Measurements from ENCODE around the gene PDZK1IP1. TPM values are rescaled to one million over a fixed set of nuclear protein-coding genes. Genes with fewer than 3 reads are reported as not detected.
"Not testable (repeated sequence)": the region's sequence is repeated elsewhere in the genome, so short reads cannot be mapped to it uniquely, and the experiment has no call there.

The PDZK1IP1 gene
- total RNA-seq, 1 experiment from 2014 or later: not detected

- Histone ChIP-seq H3K4me1 (ENCODE audit: insufficient read depth, low read length, poor library complexity, severe bottlenecking) (no peaks in the 10 kb centered on the region), H3K27me3 (replicated peaks; ENCODE audit: insufficient read depth, low read depth, low read length, poor library complexity) (peaks cover 13% of the 10 kb centered on the region), H3K36me3 (ENCODE audit: insufficient read depth, low read length, poor library complexity, severe bottlenecking) (no peaks in the 10 kb centered on the region), H3K27ac (ENCODE audit: low read depth, low read length, poor library complexity, severe bottlenecking) (no peak overlapping the region), H3K9me3 (ENCODE audit: low read depth, low read length, poor library complexity, severe bottlenecking) (no peaks in the 10 kb centered on the region), H3K4me3 (ENCODE audit: low read depth, low read length, poor library complexity, severe bottlenecking) (no peak overlapping the region)
- TF ChIP-seq EZH2 (IDR thresholded peaks at IDR 0.05; ENCODE audit: borderline replicate concordance, low read depth, low read length, poor library complexity, severe bottlenecking): no peak
- TF ChIP-seq, protein P1, sequence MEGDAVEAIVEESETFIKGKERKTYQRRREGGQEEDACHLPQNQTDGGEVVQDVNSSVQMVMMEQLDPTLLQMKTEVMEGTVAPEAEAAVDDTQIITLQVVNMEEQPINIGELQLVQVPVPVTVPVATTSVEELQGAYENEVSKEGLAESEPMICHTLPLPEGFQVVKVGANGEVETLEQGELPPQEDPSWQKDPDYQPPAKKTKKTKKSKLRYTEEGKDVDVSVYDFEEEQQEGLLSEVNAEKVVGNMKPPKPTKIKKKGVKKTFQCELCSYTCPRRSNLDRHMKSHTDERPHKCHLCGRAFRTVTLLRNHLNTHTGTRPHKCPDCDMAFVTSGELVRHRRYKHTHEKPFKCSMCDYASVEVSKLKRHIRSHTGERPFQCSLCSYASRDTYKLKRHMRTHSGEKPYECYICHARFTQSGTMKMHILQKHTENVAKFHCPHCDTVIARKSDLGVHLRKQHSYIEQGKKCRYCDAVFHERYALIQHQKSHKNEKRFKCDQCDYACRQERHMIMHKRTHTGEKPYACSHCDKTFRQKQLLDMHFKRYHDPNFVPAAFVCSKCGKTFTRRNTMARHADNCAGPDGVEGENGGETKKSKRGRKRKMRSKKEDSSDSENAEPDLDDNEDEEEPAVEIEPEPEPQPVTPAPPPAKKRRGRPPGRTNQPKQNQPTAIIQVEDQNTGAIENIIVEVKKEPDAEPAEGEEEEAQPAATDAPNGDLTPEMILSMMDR (conservative IDR thresholded peaks at IDR 0.05; ENCODE audit: low read depth, low read length): no peak
- intact Hi-C loops (cut with micrococcal nuclease; ENCODE audit: unreplicated experiment): loop anchor here (5.0 kb wide), 2 partner anchors 228 to 518 kb away; no protein-coding TSS in a partner anchor
- CTCF ChIA-PET: interaction anchor here (0.6 kb wide), 1 partner anchor 205 kb away, joined by 6 read pairs; no protein-coding TSS in a partner anchor
- POLR2A ChIA-PET (ENCODE audit: low non-redundant PET): no interaction called here
- no peak for DNase-seq (ENCODE audit: low spot score)
- no TSS peak for BruUV-seq (replicated peaks)
Measured at GRCh38 chr1:47194311-47194710, 4.5 kb upstream of the PDZK1IP1 start.

GRCh38 chr1:47193496-47193895, 3.7 kb upstream of the PDZK1IP1 start:
- intact Hi-C loops (cut with micrococcal nuclease; ENCODE audit: unreplicated experiment): loop anchor here (2.0 to 5.0 kb wide), 3 partner anchors 69 to 519 kb away; no protein-coding TSS in a partner anchor

GRCh38 chr1:47192458-47193384, 2.9 kb upstream of the PDZK1IP1 start:
- DNase-seq (ENCODE audit: low spot score): peak; percentile 73
- H3K36me3 ChIP-seq (ENCODE audit: insufficient read depth, low read length, poor library complexity, severe bottlenecking): no peaks in the 10 kb centered on the region
- no peaks in the 10 kb centered on the region for H3K27me3 ChIP-seq (replicated peaks; ENCODE audit: insufficient read depth, low read depth, low read length, poor library complexity)

More at GRCh38 chr1:47193496-47193895, 3.7 kb upstream of the PDZK1IP1 start:
- BruUV-seq (replicated peaks); H3K27ac ChIP-seq (ENCODE audit: low read depth, low read length, poor library complexity, severe bottlenecking); POLR2A ChIA-PET (ENCODE audit: low non-redundant PET); H3K4me3 ChIP-seq (ENCODE audit: low read depth, low read length, poor library complexity, severe bottlenecking); H3K9me3 ChIP-seq (ENCODE audit: low read depth, low read length, poor library complexity, severe bottlenecking); H3K27me3 ChIP-seq (replicated peaks; ENCODE audit: insufficient read depth, low read depth, low read length, poor library complexity); H3K36me3 ChIP-seq (ENCODE audit: insufficient read depth, low read length, poor library complexity, severe bottlenecking); DNase-seq (ENCODE audit: low spot score); H3K4me1 ChIP-seq (ENCODE audit: insufficient read depth, low read length, poor library complexity, severe bottlenecking): not testable (repeated sequence)
- CTCF ChIA-PET: interaction anchor here (0.6 to 1.7 kb wide), 4 partner anchors 11 to 532 kb away, joined by 3 to 5 read pairs (median 4); no protein-coding TSS in a partner anchor

More at GRCh38 chr1:47192458-47193384, 2.9 kb upstream of the PDZK1IP1 start:
- POLR2A ChIA-PET (ENCODE audit: low non-redundant PET): no interaction called here
- CTCF ChIA-PET: interaction anchor here (0.6 to 1.7 kb wide), 5 partner anchors 10 to 533 kb away, joined by 3 to 5 read pairs (median 4); partner anchors contain the start of gene STIL
- Histone ChIP-seq H3K9me3 (ENCODE audit: low read depth, low read length, poor library complexity, severe bottlenecking) (no peaks in the 10 kb centered on the region), H3K4me3 (ENCODE audit: low read depth, low read length, poor library complexity, severe bottlenecking) (no peak overlapping the region), H3K27ac (ENCODE audit: low read depth, low read length, poor library complexity, severe bottlenecking) (no peak overlapping the region), H3K4me1 (ENCODE audit: insufficient read depth, low read length, poor library complexity, severe bottlenecking) (no peaks in the 10 kb centered on the region)
- no peak for TF ChIP-seq EZH2 (IDR thresholded peaks at IDR 0.05; ENCODE audit: borderline replicate concordance, low read depth, low read length, poor library complexity, severe bottlenecking)
- TF ChIP-seq, protein P1 (conservative IDR thresholded peaks at IDR 0.05; ENCODE audit: low read depth, low read length): peak; percentile 97
- no TSS peak for BruUV-seq (replicated peaks)
- intact Hi-C loops (cut with micrococcal nuclease; ENCODE audit: unreplicated experiment): loop anchor here (2.0 to 5.0 kb wide), 3 partner anchors 70 to 520 kb away; no protein-coding TSS in a partner anchor
